ENCODE data around the gene PRR19. TPM values are rescaled to one million over a fixed set of nuclear protein-coding genes. Genes with fewer than 3 reads are reported as not detected.
A peak's percentile ranks its signal among the peaks of the same experiment; 100 is the strongest.

PRR19 gene
- total and polyA plus RNA-seq, 2 donors (not counting 1 experiment from before 2014, with no cell fraction given): 0.39 to 0.54 TPM

DNA sequence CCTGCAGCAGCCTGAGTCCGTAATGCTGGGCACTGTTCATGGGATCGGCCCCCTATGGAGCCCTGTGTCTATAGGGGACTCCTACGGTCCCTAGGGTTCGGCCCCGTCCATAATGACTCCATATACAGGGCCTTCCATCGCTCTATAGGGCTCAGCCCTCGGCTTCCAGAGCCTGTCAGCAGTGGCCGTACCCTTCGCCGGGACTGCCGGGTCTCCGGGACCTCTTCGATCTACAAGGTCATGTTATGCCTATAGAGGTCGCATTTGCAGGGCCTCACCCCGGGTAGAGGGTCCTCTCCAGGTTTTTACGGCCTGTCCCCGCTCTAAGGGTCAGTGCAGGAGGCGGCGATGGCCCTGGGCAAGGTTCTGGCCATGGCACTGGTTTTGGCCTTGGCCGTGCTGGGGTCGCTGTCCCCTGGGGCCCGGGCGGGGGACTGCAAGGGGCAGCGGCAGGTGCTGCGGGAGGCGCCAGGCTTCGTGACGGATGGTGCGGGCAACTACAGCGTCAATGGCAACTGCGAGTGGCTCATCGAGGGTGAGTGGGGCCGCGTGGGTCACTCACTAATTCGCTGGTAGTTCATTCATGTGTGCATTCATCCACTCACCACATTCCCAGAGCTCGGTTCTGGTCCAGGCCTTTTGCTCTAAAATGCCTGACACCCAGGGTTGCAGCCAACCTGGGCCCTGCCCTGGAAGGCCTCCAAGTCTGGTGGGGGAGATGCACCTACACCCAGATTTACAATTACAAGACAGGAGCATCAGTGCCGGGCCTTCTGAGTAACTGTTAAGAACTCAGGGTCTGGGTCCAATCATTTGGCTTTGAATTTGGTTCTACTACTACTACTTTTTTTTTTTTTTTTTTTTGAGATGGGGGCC is 24.2 kb downstream of the PRR19 start:
- Mint-ChIP-seq H3K4me3 (peak overlapping the region; percentile 88), H3K27ac (peak overlapping the region; percentile 90), H3K27me3 (peaks cover 10% of the 10 kb centered on the region), H3K9me3 (ENCODE audit: insufficient read depth) (no peaks in the 10 kb centered on the region), H3K4me1 (peaks cover 22% of the 10 kb centered on the region)
- peak; percentile 67 for DNase-seq
- peak overlapping the region; percentile 53 to 69 for H3K27ac ChIP-seq (ENCODE audit: low read length in 2 of 2)
- peak overlapping the region; percentile 94 for H3K4me2 ChIP-seq (replicated peaks; ENCODE audit: low read depth, low read length, poor library complexity, severe bottlenecking)
- peaks cover 0 to 23% (median 3%) of the 10 kb centered on the region in 4 experiments for H3K27me3 ChIP-seq (replicated peaks in 1 of 4; ENCODE audit: control extremely low read depth in 1 of 4, control insufficient read depth in 3 of 4, insufficient read depth in 4 of 4, low read length in 3 of 4)
- CTCF ChIA-PET: interaction anchor here (0.7 to 1.3 kb wide), 5 partner anchors 10 to 97 kb away, joined by 3 to 4 read pairs (median 3); no protein-coding TSS in a partner anchor
- H2AFZ ChIP-seq (ENCODE audit: insufficient read depth, low read depth, low read length, poor library complexity, severe bottlenecking): peak overlapping the region; percentile 96
- intact Hi-C loops (cut with micrococcal nuclease): loop anchor here (1.0 kb wide), 14 partner anchors 24 to 467 kb away; partner anchors contain the start of genes DEDD2, PAFAH1B3, POU2F2 and PRR19
- TF ChIP-seq, protein P1, sequence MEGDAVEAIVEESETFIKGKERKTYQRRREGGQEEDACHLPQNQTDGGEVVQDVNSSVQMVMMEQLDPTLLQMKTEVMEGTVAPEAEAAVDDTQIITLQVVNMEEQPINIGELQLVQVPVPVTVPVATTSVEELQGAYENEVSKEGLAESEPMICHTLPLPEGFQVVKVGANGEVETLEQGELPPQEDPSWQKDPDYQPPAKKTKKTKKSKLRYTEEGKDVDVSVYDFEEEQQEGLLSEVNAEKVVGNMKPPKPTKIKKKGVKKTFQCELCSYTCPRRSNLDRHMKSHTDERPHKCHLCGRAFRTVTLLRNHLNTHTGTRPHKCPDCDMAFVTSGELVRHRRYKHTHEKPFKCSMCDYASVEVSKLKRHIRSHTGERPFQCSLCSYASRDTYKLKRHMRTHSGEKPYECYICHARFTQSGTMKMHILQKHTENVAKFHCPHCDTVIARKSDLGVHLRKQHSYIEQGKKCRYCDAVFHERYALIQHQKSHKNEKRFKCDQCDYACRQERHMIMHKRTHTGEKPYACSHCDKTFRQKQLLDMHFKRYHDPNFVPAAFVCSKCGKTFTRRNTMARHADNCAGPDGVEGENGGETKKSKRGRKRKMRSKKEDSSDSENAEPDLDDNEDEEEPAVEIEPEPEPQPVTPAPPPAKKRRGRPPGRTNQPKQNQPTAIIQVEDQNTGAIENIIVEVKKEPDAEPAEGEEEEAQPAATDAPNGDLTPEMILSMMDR (IDR thresholded peaks at IDR 0.05): peak; percentile 27
- no peak for TF ChIP-seq EZH2 (IDR thresholded peaks at IDR 0.05; ENCODE audit: borderline replicate concordance, insufficient read depth, low read depth, low read length, poor library complexity, severe bottlenecking)
- H3K9me3 ChIP-seq (ENCODE audit: control extremely low read depth in 1 of 3, control insufficient read depth in 2 of 3, insufficient read depth in 1 of 3, low read length in 2 of 3): no peaks in the 10 kb centered on the region
- 5% methylated on average over 36 of the region's 37 CpGs for WGBS (ENCODE audit: insufficient coverage)
- POLR2A ChIA-PET: no interaction called here
- peak overlapping the region; percentile 61 to 99 (median 93) for H3K4me3 ChIP-seq (ENCODE audit: control extremely low read depth in 1 of 5, extremely low read depth in 1 of 5, insufficient read depth in 1 of 5, low read depth in 2 of 5, low read length in 4 of 5)
- H3K79me2 ChIP-seq (ENCODE audit: control insufficient read depth, insufficient read depth, low read length): peaks cover 44% of the 10 kb centered on the region
- peaks cover 28 to 31% of the 10 kb centered on the region in 2 donors for H3K4me1 ChIP-seq (ENCODE audit: control insufficient read depth in 2 of 2, insufficient read depth in 2 of 2, low read length in 2 of 2)
- peak overlapping the region; percentile 94 for H3K9ac ChIP-seq (ENCODE audit: low read length)
- no peaks in the 10 kb centered on the region for H4K20me1 ChIP-seq (ENCODE audit: control insufficient read depth, insufficient read depth, low read length, poor library complexity, severe bottlenecking)
- no peaks in the 10 kb centered on the region for H3K36me3 ChIP-seq (replicated peaks in 1 of 2; ENCODE audit: control extremely low read depth in 1 of 2, control insufficient read depth in 1 of 2, extremely low read depth in 1 of 2, insufficient read depth in 2 of 2, low read length in 1 of 2)
- peak; percentile 5 for ATAC-seq (ENCODE audit: low read depth)

- Histone ChIP-seq H3K4me3 (ENCODE audit: control extremely low read depth in 1 of 5, extremely low read depth in 1 of 5, insufficient read depth in 1 of 5, low read depth in 2 of 5, low read length in 4 of 5) (no peak overlapping the region), H3K79me2 (ENCODE audit: control insufficient read depth, insufficient read depth, low read length) (peaks cover 44% of the 10 kb centered on the region), H3K27me3 (replicated peaks in 1 of 4; ENCODE audit: control extremely low read depth in 1 of 4, control insufficient read depth in 3 of 4, insufficient read depth in 4 of 4, low read length in 3 of 4) (peaks cover 0 to 21% (median 3%) of the 10 kb centered on the region in 4 experiments), H3K27ac (ENCODE audit: low read length in 2 of 2) (no peak overlapping the region), H4K20me1 (ENCODE audit: control insufficient read depth, insufficient read depth, low read length, poor library complexity, severe bottlenecking) (no peaks in the 10 kb centered on the region), H3K4me2 (replicated peaks; ENCODE audit: low read depth, low read length, poor library complexity, severe bottlenecking) (peak overlapping the region; percentile 94), H2AFZ (ENCODE audit: insufficient read depth, low read depth, low read length, poor library complexity, severe bottlenecking) (no peak overlapping the region), H3K9me3 (ENCODE audit: control extremely low read depth in 1 of 3, control insufficient read depth in 2 of 3, insufficient read depth in 1 of 3, low read length in 2 of 3) (no peaks in the 10 kb centered on the region), H3K4me1 (ENCODE audit: control insufficient read depth in 2 of 2, insufficient read depth in 2 of 2, low read length in 2 of 2) (peaks cover 28 to 31% of the 10 kb centered on the region in 2 donors), H3K9ac (ENCODE audit: low read length) (no peak overlapping the region), H3K36me3 (replicated peaks in 1 of 2; ENCODE audit: control extremely low read depth in 1 of 2, control insufficient read depth in 1 of 2, extremely low read depth in 1 of 2, insufficient read depth in 2 of 2, low read length in 1 of 2) (no peaks in the 10 kb centered on the region)
- Mint-ChIP-seq H3K27me3 (peaks cover 10% of the 10 kb centered on the region), H3K4me3 (peak overlapping the region; percentile 88), H3K27ac (peak overlapping the region; percentile 8), H3K4me1 (peaks cover 22% of the 10 kb centered on the region), H3K9me3 (ENCODE audit: insufficient read depth) (no peaks in the 10 kb centered on the region)
- ATAC-seq (ENCODE audit: low read depth) (no peak), DNase-seq (no peak)
- ChIA-PET CTCF (interaction anchor here (0.6 to 1.3 kb wide), 5 partner anchors 9 to 162 kb away, joined by 3 to 4 read pairs (median 3); no protein-coding TSS in a partner anchor), POLR2A (no interaction called here)
- intact Hi-C loops (cut with micrococcal nuclease): no loop called here
- TF ChIP-seq, protein P1 (IDR thresholded peaks at IDR 0.05): no peak
- TF ChIP-seq EZH2 (IDR thresholded peaks at IDR 0.05; ENCODE audit: borderline replicate concordance, insufficient read depth, low read depth, low read length, poor library complexity, severe bottlenecking): no peak
Measured at GRCh38 chr19:42326969-42327368, 25.0 kb downstream of the PRR19 start.

Data from B cell (primary cell).